IMR-90 (cell line): ENCODE measurements around the gene NOS3. TPM values are rescaled to one million over a fixed set of nuclear protein-coding genes. Genes with fewer than 3 reads are reported as not detected.

ENCODE experiments used
- ATAC-seq: fragments of 200-7000 bp; cut with Tn5 transposase; 2 replicates; pipeline ENCODE4 v1.9.1; 2020; ENCODE audit warnings: low read depth, mild to moderate bottlenecking, moderate library complexity
- BruUV-seq: library from RNA; stranded (reverse); fragments of 400-500 nt; replicated peaks from 2 replicates; lab custom pipeline; 2021; lab: Mats Ljungman, UMichigan
- CTCF ChIA-PET: fragments of 300-600 bp; formaldehyde crosslinking; extraction: SDS; loops from one replicate; lab custom pipeline; 2021; ENCODE audit warnings: antibody characterized with exemption; lab: Yijun Ruan, JAX
- POLR2A ChIA-PET: fragments of 300-600 bp; sonication (Branson Sonifier 250); formaldehyde crosslinking; loops from one replicate; lab custom pipeline; 2022; ENCODE audit warnings: antibody characterized with exemption; ENCODE audit not compliant: unreplicated experiment; lab: Charles Lee
- DNase-seq: peaks from one replicate; pipeline ENCODE4 v3.0.0; 2013
- H2AFZ ChIP-seq: replicated peaks from 2 replicates; pipeline ENCODE3; 2013; ENCODE audit warnings: low read length, mild to moderate bottlenecking; ENCODE audit not compliant: poor library complexity
- H2AK5ac ChIP-seq: 2 replicates; pipeline ENCODE4 v1.6.1; 2013; ENCODE audit warnings: low read depth, low read length, inconsistent platforms
- H2AK9ac ChIP-seq: replicated peaks from 2 replicates; pipeline ENCODE3; 2013; ENCODE audit warnings: mild to moderate bottlenecking, low read depth, low read length, moderate library complexity; ENCODE audit not compliant: poor library complexity
- H2BK120ac ChIP-seq: 2 replicates; pipeline ENCODE4 v1.6.1; 2013; ENCODE audit warnings: low read depth, low read length, inconsistent platforms
- H2BK15ac ChIP-seq: 3 replicates; pipeline ENCODE4 v1.6.1; 2013; ENCODE audit warnings: low read depth, low read length, inconsistent platforms
- H2BK20ac ChIP-seq: 2 replicates; pipeline ENCODE4 v1.6.1; 2013; ENCODE audit warnings: low read depth, mild to moderate bottlenecking, inconsistent platforms, low read length, moderate library complexity
- H2BK5ac ChIP-seq: 2 replicates; pipeline ENCODE4 v1.6.1; 2013; ENCODE audit warnings: mild to moderate bottlenecking, low read depth, low read length, inconsistent platforms; ENCODE audit not compliant: poor library complexity, severe bottlenecking
- H3K14ac ChIP-seq: replicated peaks from 2 replicates; pipeline ENCODE4 v1.6.1; 2013; ENCODE audit warnings: low read depth, low read length, inconsistent platforms
- H3K18ac ChIP-seq: 2 replicates; pipeline ENCODE4 v1.6.1; 2013; ENCODE audit warnings: low read depth, low read length, control low read depth
- H3K23ac ChIP-seq: 2 replicates; pipeline ENCODE4 v1.6.1; 2013; ENCODE audit warnings: low read depth, low read length, inconsistent platforms
- H3K27ac ChIP-seq: 2 replicates; pipeline ENCODE4 v1.5.1; 2013; ENCODE audit warnings: mild to moderate bottlenecking, control low read depth, low read length; ENCODE audit not compliant: insufficient read depth
- H3K27me3 ChIP-seq: 2 replicates; pipeline ENCODE4 v1.6.1; 2013; ENCODE audit warnings: low read length; ENCODE audit not compliant: control insufficient read depth, insufficient read depth
- H3K36me3 ChIP-seq: 2 replicates; pipeline ENCODE4 v1.6.1; 2013; ENCODE audit warnings: low read length, mixed read lengths; ENCODE audit not compliant: control insufficient read depth, insufficient read depth
- H3K4ac ChIP-seq: 2 replicates; pipeline ENCODE4 v1.6.1; 2013; ENCODE audit warnings: low read depth, low read length, inconsistent platforms
- H3K4me1 ChIP-seq: 2 replicates; pipeline ENCODE4 v1.6.1; 2013; ENCODE audit warnings: low read length, mixed read lengths; ENCODE audit not compliant: control insufficient read depth, insufficient read depth
- H3K4me2 ChIP-seq: 2 replicates; pipeline ENCODE4 v1.6.1; 2013; ENCODE audit warnings: low read depth, mild to moderate bottlenecking, control low read depth, low read length, moderate library complexity
- H3K4me3 ChIP-seq: 2 replicates; pipeline ENCODE4 v1.5.1; 2013; ENCODE audit warnings: low read depth, mild to moderate bottlenecking, control low read depth, low read length, moderate library complexity; ENCODE audit not compliant: insufficient read depth
- H3K56ac ChIP-seq: 2 replicates; pipeline ENCODE4 v1.6.1; 2013; ENCODE audit warnings: low read length, inconsistent platforms; ENCODE audit not compliant: insufficient read depth; ENCODE audit errors: extremely low read depth
- H3K79me1 ChIP-seq, 2 experiments: 2 replicates each; pipeline ENCODE4 v1.6.1; 2013; ENCODE audit warnings: low read length in 2 of 2, inconsistent platforms in 1 of 2, low read depth in 1 of 2
- H3K9ac ChIP-seq: 2 replicates; pipeline ENCODE4 v1.6.1; 2013; ENCODE audit warnings: low read depth, low read length, control low read depth
- H3K9me1 ChIP-seq: 2 replicates; pipeline ENCODE4 v1.6.1; 2013; ENCODE audit warnings: low read length, inconsistent platforms; ENCODE audit not compliant: insufficient read depth
- H3K9me3 ChIP-seq: 2 replicates; pipeline ENCODE4 v1.6.1; 2013; ENCODE audit warnings: low read length; ENCODE audit not compliant: control insufficient read depth, insufficient read depth
- H4K20me1 ChIP-seq: 2 replicates; pipeline ENCODE4 v1.6.1; 2013; ENCODE audit warnings: low read length, inconsistent platforms; ENCODE audit not compliant: insufficient read depth
- H4K5ac ChIP-seq: 2 replicates; pipeline ENCODE4 v1.6.1; 2013; ENCODE audit warnings: mild to moderate bottlenecking, low read depth, low read length, control low read depth
- H4K8ac ChIP-seq, 2 experiments: 2 replicates each; pipeline ENCODE4 v1.6.1; 2013; ENCODE audit warnings: low read depth in 2 of 2, low read length in 2 of 2, control low read depth in 1 of 2, inconsistent platforms in 1 of 2
- H4K91ac ChIP-seq: 2 replicates; pipeline ENCODE4 v1.6.1; 2013; ENCODE audit warnings: low read depth, low read length, inconsistent platforms; ENCODE audit not compliant: insufficient read depth
- CEBPB ChIP-seq: IDR thresholded peaks from 2 replicates; pipeline ENCODE4 v1.6.1; 2012; ENCODE audit warnings: low read depth, low read length, improper control_type of control experiment
- ELK1 ChIP-seq: fragments of 150-350 bp; IDR thresholded peaks from 2 replicates; pipeline ENCODE4 v1.6.1; 2016; ENCODE audit warnings: low read depth, mild to moderate bottlenecking, low read length, moderate library complexity, borderline replicate concordance
- FOS ChIP-seq: fragments of 150-350 bp; IDR thresholded peaks from 2 replicates; pipeline ENCODE4 v1.6.1; 2016; ENCODE audit warnings: low read depth, low read length
- MAZ ChIP-seq: IDR thresholded peaks from 2 replicates; pipeline ENCODE4 v1.6.1; 2012; ENCODE audit warnings: low read depth, mild to moderate bottlenecking, low read length, improper control_type of control experiment, moderate library complexity, borderline replicate concordance
- MXI1 ChIP-seq: IDR thresholded peaks from 2 replicates; pipeline ENCODE4 v1.6.1; 2012; ENCODE audit warnings: low read depth, mild to moderate bottlenecking, low read length, moderate library complexity, borderline replicate concordance
- NFE2L2 ChIP-seq: fragments of 150-350 bp; IDR thresholded peaks from 2 replicates; pipeline ENCODE4 v1.6.1; 2016; ENCODE audit warnings: low read depth, mild to moderate bottlenecking, low read length
- POLR2A ChIP-seq: IDR thresholded peaks from 2 replicates; pipeline ENCODE4 v1.6.1; 2012; ENCODE audit warnings: mild to moderate bottlenecking, low read depth, low read length
- RAD21 ChIP-seq: IDR thresholded peaks from 2 replicates; pipeline ENCODE4 v1.6.1; 2012; ENCODE audit warnings: low read length, improper control_type of control experiment
- RCOR1 ChIP-seq: IDR thresholded peaks from 2 replicates; pipeline ENCODE4 v1.6.1; 2012; ENCODE audit warnings: mild to moderate bottlenecking, low read length, improper control_type of control experiment; ENCODE audit not compliant: insufficient replicate concordance
- RFX5 ChIP-seq: IDR thresholded peaks from 2 replicates; pipeline ENCODE4 v1.8.0; 2012; ENCODE audit warnings: low read depth, mild to moderate bottlenecking, low read length, moderate library complexity
- SMC3 ChIP-seq: fragments of 150-350 bp; IDR thresholded peaks from 2 replicates; pipeline ENCODE4 v1.6.1; 2016; ENCODE audit warnings: low read depth, mild to moderate bottlenecking, antibody characterized with exemption, low read length, moderate library complexity
- WGBS, 2 experiments: methylation state at CpG; one replicate each; pipeline versions ENCODE4 v1.1.5 to v1.1.7; 2013; ENCODE audit warnings: missing lambda C conversion rate in 2 of 2; ENCODE audit not compliant: insufficient read length in 1 of 2; ENCODE audit errors: extremely low coverage in 2 of 2; 5-methylcytosine and 5-hydroxymethylcytosine counted together
- dilution Hi-C: fragments of 300-500 bp; cut with HindIII; formaldehyde crosslinking; loops from one replicate; pipeline ENCODE4 v1.14.3; 2018; ENCODE audit warnings: low sequenced_read_pairs; ENCODE audit not compliant: unreplicated experiment
- in situ Hi-C: fragments of 300-500 bp; cut with MboI; formaldehyde crosslinking; loops from 3 replicates; pipeline ENCODE4 v1.14.3; 2019; ENCODE audit warnings: low sequenced_read_pairs, inconsistent platforms, mixed read lengths
- intact Hi-C: fragments of 100-400 bp; cut with micrococcal nuclease; formaldehyde crosslinking; loops from 2 replicates; pipeline ENCODE4 v1.10.0; 2022
- polyA plus RNA-seq, 3 experiments: library from polyadenylated mRNA; depleted of rRNA; stranded (reverse); fragments of >200 nt; gene quantifications; 2 replicates each; pipeline ENCODE4 v1.2.3, GENCODE V29; 2012; ENCODE audit warnings: low replicate concordance in 1 of 3
- total RNA-seq: library from RNA; depleted of rRNA; stranded (reverse); fragments of >200 nt; gene quantifications from 2 replicates; pipeline ENCODE4 v1.2.3, GENCODE V29; 2012
- TF ChIP-seq, protein P1 (sequence below): fragments of 150-350 bp; IDR thresholded peaks from 2 replicates; pipeline ENCODE4 v1.6.1; 2017; ENCODE audit warnings: mild to moderate bottlenecking, antibody characterized with exemption, low read length, low read depth
- TF ChIP-seq, protein P2 (sequence below): conservative IDR thresholded peaks from 2 replicates; pipeline ENCODE4 v1.5.1; 2012; ENCODE audit warnings: mild to moderate bottlenecking, low read depth, low read length, improper control_type of control experiment

NOS3 gene
- total and polyA plus RNA-seq, 2 of the 4 experiments (the other 2 are of a cell fraction) = 0.72 to 2.0 TPM

- Histone ChIP-seq H3K9me3 (no peaks in the 10 kb centered on the region), H2AK9ac (no peak overlapping the region), H2BK20ac (no peak overlapping the region), H4K91ac (no peak overlapping the region), H3K9me1 (peaks cover 11% of the 10 kb centered on the region), H3K36me3 (peaks cover 30% of the 10 kb centered on the region), H3K27ac (no peak overlapping the region), H3K14ac (no peak overlapping the region), H3K4me2 (no peak overlapping the region), H3K4me3 (no peak overlapping the region), H3K4ac (no peak overlapping the region), H2BK15ac (no peak overlapping the region), H3K27me3 (no peaks in the 10 kb centered on the region), H2AK5ac (no peak overlapping the region), H2AFZ (no peak overlapping the region), H4K8ac (no peak overlapping the region), H4K20me1 (peaks cover 4% of the 10 kb centered on the region), H3K23ac (no peak overlapping the region), H2BK120ac (no peak overlapping the region), H2BK5ac (no peak overlapping the region), H3K9ac (no peak overlapping the region), H3K79me1 (peaks cover 4 to 22% of the 10 kb centered on the region in 2 experiments; a peak in 3 of 4 replicates), H4K5ac (no peak overlapping the region), H3K56ac (no peak overlapping the region), H3K4me1 (peaks cover 13% of the 10 kb centered on the region), H3K18ac (no peak overlapping the region)
- DNase-seq (no peak), ATAC-seq (no peak)
- dilution Hi-C loops (no loop called here), intact Hi-C loops (no loop called here), in situ Hi-C loops (no loop called here)
- 100% methylated on average over 5 of the region's 21 CpGs; no CpG with 5 or more reads in 1 of the 2 experiments for WGBS, 2 experiments
- no TSS peak for BruUV-seq
- ChIA-PET POLR2A (no interaction called here), CTCF (interaction anchor here (0.5 kb wide), 1 partner anchor 22 kb away, joined by 3 read pairs; no protein-coding TSS in a partner anchor)
- TF ChIP-seq, protein P1, sequence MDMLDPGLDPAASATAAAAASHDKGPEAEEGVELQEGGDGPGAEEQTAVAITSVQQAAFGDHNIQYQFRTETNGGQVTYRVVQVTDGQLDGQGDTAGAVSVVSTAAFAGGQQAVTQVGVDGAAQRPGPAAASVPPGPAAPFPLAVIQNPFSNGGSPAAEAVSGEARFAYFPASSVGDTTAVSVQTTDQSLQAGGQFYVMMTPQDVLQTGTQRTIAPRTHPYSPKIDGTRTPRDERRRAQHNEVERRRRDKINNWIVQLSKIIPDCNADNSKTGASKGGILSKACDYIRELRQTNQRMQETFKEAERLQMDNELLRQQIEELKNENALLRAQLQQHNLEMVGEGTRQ = no peak
- TF ChIP-seq RCOR1 (no peak), SMC3 (no peak), RAD21 (no peak), NFE2L2 (no peak), CEBPB (no peak), RFX5 (no peak), ELK1 (no peak), MAZ (no peak), POLR2A (no peak), MXI1 (no peak), FOS (no peak)
- TF ChIP-seq, protein P2, sequence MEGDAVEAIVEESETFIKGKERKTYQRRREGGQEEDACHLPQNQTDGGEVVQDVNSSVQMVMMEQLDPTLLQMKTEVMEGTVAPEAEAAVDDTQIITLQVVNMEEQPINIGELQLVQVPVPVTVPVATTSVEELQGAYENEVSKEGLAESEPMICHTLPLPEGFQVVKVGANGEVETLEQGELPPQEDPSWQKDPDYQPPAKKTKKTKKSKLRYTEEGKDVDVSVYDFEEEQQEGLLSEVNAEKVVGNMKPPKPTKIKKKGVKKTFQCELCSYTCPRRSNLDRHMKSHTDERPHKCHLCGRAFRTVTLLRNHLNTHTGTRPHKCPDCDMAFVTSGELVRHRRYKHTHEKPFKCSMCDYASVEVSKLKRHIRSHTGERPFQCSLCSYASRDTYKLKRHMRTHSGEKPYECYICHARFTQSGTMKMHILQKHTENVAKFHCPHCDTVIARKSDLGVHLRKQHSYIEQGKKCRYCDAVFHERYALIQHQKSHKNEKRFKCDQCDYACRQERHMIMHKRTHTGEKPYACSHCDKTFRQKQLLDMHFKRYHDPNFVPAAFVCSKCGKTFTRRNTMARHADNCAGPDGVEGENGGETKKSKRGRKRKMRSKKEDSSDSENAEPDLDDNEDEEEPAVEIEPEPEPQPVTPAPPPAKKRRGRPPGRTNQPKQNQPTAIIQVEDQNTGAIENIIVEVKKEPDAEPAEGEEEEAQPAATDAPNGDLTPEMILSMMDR = no peak
These were observed 43.7 kb downstream of the NOS3 start for GRCh38 chr7:151034312-151035025.
